ENCODE results near the gene SLC9A9.
A peak's percentile ranks its signal among the peaks of the same experiment; 100 is the strongest.
"Not testable (repeated sequence)": the region's sequence is repeated elsewhere in the genome, so short reads cannot be mapped to it uniquely, and the experiment has no call there.

The SLC9A9 gene

DNA sequence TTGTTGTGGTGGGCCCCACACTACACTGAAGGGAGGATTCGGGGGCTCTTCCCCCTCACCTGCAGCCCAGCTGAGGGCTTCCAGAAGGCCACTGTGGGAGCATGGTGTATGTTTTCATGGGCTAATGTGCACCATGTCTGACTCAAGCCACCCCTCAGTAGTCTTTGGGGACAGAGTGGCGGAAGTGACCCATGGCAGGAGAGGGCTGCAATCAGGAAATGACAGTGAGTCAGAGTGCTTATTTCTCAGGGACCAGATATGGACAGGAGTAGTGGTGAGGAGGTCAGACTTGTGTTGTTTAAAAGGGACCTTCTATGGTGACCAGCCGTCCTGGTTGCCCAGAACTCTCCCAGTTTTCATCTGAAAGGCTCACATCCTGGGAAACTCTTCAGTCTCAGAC lies 32.8 kb upstream of the SLC9A9 start:
- H3K36me3 ChIP-seq, result no peaks in the 10 kb centered on the region
- H3K9me3 ChIP-seq (replicated peaks in 1 of 11), result 0 out of 22 replicates have a peak, but pooled peaks cover 0 to 7% (median 0%) of the 10 kb centered on the region in 11 experiments
- H3K9ac ChIP-seq, result no peak overlapping the region
- no peak overlapping the region for H3K4me3 ChIP-seq
- no peaks in the 10 kb centered on the region for H4K20me1 ChIP-seq
- no peaks in the 10 kb centered on the region for H3K27me3 ChIP-seq
- H3K27ac ChIP-seq, result no peak overlapping the region; a peak in 1 of 22 replicates
- peak overlapping the region in 3 of 11 experiments; percentile 45 to 60 (median 50); a peak in 6 of 22 replicates for H3K4me2 ChIP-seq
- no peak for TF ChIP-seq Cebpa-rat (IDR thresholded peaks at IDR 0.05)
- peaks cover 5 to 22% (median 8%) of the 10 kb centered on the region in 10 experiments for H3K4me1 ChIP-seq

DNA sequence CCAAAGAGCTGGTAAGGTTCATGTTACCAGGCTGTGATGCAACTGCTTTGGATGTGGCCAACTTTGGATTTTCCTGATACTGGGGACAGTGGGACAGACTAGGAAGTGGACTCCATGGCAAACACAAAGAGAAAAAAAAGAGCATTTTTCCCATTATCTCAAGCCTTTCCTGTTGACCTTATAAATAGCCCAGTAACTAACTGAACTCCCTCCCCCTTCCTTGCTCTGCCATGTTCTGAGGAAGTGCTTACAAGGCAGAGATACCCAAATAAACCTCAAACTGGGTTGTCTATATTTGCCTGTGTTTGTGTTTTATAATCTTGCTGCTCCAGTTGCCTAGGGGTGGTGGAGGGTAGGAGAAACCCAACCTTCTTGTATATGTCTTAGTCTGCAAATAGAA lies 27.3 kb upstream of the SLC9A9 start:
- Histone ChIP-seq H3K4me3 (peak overlapping the region in 1 of 10 experiments; percentile 6; a peak in 2 of 20 replicates), H3K27me3 (no peaks in the 10 kb centered on the region), H3K36me3 (no peaks in the 10 kb centered on the region), H4K20me1 (no peaks in the 10 kb centered on the region), H3K4me1 (peaks cover 16 to 39% (median 21%) of the 10 kb centered on the region in 10 experiments), H3K4me2 (peak overlapping the region; percentile 43 to 83 (median 71)), H3K27ac (peak overlapping the region in 6 of 11 experiments; percentile 2 to 60 (median 10); a peak in 6 of 22 replicates), H3K9me3 (replicated peaks in 1 of 11) (no peaks in the 10 kb centered on the region), H3K9ac (peak overlapping the region in 1 of 11 experiments; percentile 2; a peak in 1 of 22 replicates)
- TF ChIP-seq Cebpa-rat (IDR thresholded peaks at IDR 0.05), result 0 out of 22 replicates have a peak, but pooled peaks of 1 of the 11 experiments have one; percentile 12

DNA sequence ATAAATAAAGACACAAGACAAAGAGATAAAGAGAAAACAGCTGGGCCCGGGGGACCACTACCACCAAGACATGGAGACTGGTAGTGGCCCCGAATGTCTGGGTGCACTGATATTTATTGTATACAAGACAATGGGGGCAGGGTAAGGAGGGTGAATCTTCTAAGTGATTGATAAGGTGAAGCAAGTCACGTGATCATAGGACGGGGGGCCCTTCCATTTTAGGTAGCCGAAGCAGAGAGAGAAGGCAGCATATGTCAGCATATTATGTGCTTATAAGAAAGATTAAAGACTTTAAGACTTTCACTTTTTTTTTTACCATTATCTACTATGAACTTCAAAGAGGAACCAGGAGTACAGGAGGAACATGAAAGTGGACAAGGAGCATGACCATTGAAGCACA lies 25.3 kb upstream of the SLC9A9 start:
- not testable (repeated sequence) for H3K9me3 ChIP-seq (replicated peaks in 1 of 11); H3K9ac ChIP-seq; H3K27ac ChIP-seq; H4K20me1 ChIP-seq; H3K27me3 ChIP-seq; H3K36me3 ChIP-seq; H3K4me3 ChIP-seq
- peak overlapping the region in 3 of 11 experiments; percentile 5 to 66 (median 49); a peak in 5 of 22 replicates for H3K4me2 ChIP-seq
- H3K4me1 ChIP-seq, result peaks cover 16 to 39% (median 21%) of the 10 kb centered on the region in 10 experiments

DNA sequence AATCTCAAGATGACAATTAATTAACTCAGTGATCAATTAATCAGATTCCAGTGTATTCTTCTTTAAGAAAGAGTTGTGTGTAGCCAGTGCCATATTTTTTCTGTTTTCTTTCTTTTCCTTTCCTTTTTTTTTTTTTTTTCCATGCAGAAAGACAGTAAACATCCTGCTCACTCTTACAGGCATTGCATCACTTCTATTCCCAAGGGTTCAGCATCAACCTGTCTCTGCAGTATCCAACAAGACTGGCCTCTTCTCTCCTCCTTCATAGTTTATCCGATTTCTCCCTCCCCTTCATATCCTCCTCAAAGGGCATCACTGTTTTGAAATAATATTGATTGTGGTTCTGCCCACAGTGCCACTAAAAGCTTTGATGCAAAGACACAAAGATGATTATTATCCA lies 17.0 kb upstream of the SLC9A9 start:
- H4K20me1 ChIP-seq, result no peaks in the 10 kb centered on the region
- H3K9ac ChIP-seq, result no peak overlapping the region
- H3K4me1 ChIP-seq, result peaks cover 4 to 29% (median 7%) of the 10 kb centered on the region in 10 experiments; a peak in 15 of 20 replicates
- peak overlapping the region in 2 of 11 experiments; percentile 2 to 30; a peak in 3 of 22 replicates for H3K4me2 ChIP-seq
- H3K9me3 ChIP-seq (replicated peaks in 1 of 11), result peaks cover 0 to 7% (median 0%) of the 10 kb centered on the region in 11 experiments; a peak in 3 of 22 replicates
- H3K36me3 ChIP-seq, result no peaks in the 10 kb centered on the region
- no peak for TF ChIP-seq Cebpa-rat (IDR thresholded peaks at IDR 0.05)
- H3K4me3 ChIP-seq, result no peak overlapping the region
- no peak overlapping the region for H3K27ac ChIP-seq
- H3K27me3 ChIP-seq, result no peaks in the 10 kb centered on the region

DNA sequence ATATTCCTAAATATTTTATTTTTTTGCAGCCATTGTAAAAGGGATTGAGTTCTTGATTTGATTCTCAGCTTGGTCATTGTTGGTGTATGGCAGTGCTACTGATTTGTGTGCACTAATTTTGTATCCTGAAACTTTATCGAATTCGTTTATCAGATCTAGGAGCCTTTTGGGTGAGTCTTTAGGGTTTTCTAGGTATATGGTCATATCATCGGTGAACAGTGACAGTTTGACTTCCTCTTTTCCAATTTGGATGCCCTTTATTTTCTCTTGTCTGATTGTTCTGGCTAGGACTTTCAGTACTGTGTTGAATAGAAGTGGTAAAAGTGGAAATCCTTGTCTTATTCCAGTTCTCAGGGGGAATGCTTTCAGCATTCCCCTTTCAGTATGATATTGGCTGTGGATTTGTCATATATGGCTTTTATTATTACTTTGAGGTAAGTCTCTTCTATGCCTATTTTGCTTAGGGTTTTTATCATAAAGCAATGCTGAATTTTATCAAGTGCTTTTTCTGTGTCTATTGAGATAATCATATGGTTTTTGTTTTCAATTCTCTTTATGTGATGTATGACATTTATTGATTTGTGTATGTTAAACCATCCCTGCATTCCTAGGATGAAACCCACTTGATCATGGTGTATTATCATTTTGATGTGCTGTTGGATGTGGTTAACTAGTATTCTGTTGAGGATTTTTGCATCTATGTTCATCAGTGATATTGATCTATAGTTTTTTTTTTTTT lies 11.4 kb upstream of the SLC9A9 start:
- Histone ChIP-seq H4K20me1 (no peaks in the 10 kb centered on the region), H3K27ac (no peak overlapping the region), H3K4me3 (no peak overlapping the region), H3K9ac (no peak overlapping the region), H3K4me1 (peaks cover 0 to 33% (median 0%) of the 10 kb centered on the region in 10 experiments; a peak in 6 of 20 replicates), H3K36me3 (no peaks in the 10 kb centered on the region), H3K4me2 (no peak overlapping the region), H3K27me3 (no peaks in the 10 kb centered on the region), H3K9me3 (replicated peaks in 1 of 11) (peaks cover 0 to 16% (median 0%) of the 10 kb centered on the region in 11 experiments; a peak in 8 of 22 replicates)
- no peak for TF ChIP-seq Cebpa-rat (IDR thresholded peaks at IDR 0.05)

DNA sequence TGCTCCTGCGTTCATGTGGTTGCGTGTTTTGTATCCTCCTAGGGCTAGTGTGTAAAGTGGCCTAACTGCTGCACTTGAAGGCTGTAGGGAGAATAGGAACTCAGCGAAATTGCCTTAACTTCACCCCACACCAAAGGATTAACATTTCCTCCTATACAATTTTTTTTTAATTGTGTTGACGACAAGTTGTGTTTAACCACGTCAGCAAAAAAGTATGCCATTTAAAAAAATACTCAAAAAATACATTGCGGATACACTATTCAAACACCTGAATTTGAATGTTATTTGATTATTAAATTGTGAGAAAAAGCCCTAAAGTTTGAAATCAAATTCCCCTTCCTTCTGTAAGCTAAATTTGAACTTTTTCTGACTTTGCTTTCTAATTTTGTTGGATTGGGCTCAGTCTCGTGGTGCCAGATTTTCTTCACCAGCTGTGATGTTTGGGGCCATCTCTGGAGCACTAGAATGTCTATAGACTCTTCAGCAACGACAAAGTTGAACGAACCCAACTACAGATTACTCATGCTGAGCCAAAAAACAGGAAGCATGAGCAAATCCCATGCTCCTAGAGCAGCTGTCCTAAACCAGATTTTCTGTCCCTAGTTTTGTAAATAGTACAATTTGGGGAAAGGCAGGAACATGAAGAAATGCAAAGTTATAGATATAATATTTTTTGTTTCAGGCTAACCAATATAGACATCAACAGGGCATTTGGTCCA lies 8.1 kb upstream of the SLC9A9 start:
- peak overlapping the region in 2 of 11 experiments; percentile 41 to 50; a peak in 4 of 22 replicates for H3K4me2 ChIP-seq
- no peaks in the 10 kb centered on the region for H3K27me3 ChIP-seq
- H4K20me1 ChIP-seq, result no peaks in the 10 kb centered on the region
- no peak overlapping the region for H3K9ac ChIP-seq
- no peak for TF ChIP-seq Cebpa-rat (IDR thresholded peaks at IDR 0.05)
- peaks cover 0 to 16% (median 0%) of the 10 kb centered on the region in 11 experiments; a peak in 8 of 22 replicates for H3K9me3 ChIP-seq (replicated peaks in 1 of 11)
- no peak overlapping the region for H3K27ac ChIP-seq
- no peaks in the 10 kb centered on the region for H3K36me3 ChIP-seq
- peaks cover 0 to 46% (median 0%) of the 10 kb centered on the region in 10 experiments; a peak in 6 of 20 replicates for H3K4me1 ChIP-seq
- H3K4me3 ChIP-seq, result no peak overlapping the region

DNA sequence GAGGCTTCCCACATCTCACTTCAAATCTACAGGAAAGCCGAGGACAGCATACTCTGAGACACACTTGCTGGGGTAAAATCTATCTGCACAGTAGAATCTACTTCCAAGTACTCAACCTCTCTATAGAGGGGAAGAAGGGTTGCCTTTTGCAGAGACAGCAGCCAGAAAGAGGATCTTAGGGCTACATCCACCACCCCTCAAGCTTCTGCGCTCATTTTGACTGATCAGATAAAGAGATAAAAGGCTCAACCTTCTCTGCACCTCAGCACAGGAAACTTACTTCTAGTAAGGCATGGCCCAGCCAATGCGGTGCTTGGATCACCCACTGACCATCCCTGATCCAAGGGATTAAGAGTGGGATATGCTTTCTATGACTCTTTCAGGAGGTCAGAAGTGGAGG lies 6.9 kb upstream of the SLC9A9 start:
- no peak overlapping the region for H3K27ac ChIP-seq
- no peaks in the 10 kb centered on the region for H4K20me1 ChIP-seq
- no peak for TF ChIP-seq Cebpa-rat (IDR thresholded peaks at IDR 0.05)
- no peaks in the 10 kb centered on the region for H3K36me3 ChIP-seq
- no peak overlapping the region for H3K9ac ChIP-seq
- peak overlapping the region in 3 of 11 experiments; percentile 3 to 50 (median 41); a peak in 5 of 22 replicates for H3K4me2 ChIP-seq
- H3K9me3 ChIP-seq (replicated peaks in 1 of 11), result peaks cover 0 to 8% (median 0%) of the 10 kb centered on the region in 11 experiments; a peak in 8 of 22 replicates
- H3K4me3 ChIP-seq, result no peak overlapping the region
- no peaks in the 10 kb centered on the region for H3K27me3 ChIP-seq
- peaks cover 0 to 51% (median 0%) of the 10 kb centered on the region in 10 experiments; a peak in 7 of 20 replicates for H3K4me1 ChIP-seq

DNA sequence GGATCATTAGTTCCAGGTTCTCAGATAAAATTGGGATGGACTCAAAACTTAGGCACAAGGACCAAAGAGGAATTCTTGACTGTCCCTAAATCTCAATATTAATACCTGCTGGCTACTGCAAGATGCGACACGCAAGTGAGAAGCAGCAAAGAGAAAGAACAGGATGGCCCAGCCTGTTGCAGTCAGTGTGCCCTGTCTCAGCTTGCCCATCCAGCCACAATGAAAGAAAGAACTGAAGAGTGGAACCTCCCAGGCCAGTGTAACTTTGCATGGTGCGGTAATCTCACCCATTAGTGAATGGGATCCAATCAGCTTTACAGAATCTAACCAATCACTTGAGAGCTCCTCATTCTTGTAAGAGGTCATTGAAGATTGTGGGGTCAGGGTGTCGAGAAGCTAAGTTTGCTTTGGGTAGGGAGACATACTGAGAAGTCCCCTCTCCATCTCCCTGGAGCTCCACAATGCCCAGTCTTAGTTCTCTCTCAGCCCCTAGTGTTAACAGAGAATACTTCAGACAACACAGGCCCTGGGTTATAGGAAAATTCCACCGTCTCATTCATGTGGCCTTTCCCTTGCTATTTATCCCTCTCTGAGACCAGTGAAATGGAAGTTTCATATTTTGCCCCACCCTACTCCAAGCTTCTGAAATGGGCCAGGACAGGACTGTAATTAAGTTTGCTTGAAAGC lies 3.2 kb upstream of the SLC9A9 start:
- TF ChIP-seq Cebpa-rat (IDR thresholded peaks at IDR 0.05), result no peak

More for the DNA sequence above, 3.2 kb upstream of the SLC9A9 start:
- Histone ChIP-seq H3K36me3 (no peaks in the 10 kb centered on the region), H3K4me3 (no peak overlapping the region), H3K27me3 (no peaks in the 10 kb centered on the region), H3K4me1 (peaks cover 4 to 69% (median 20%) of the 10 kb centered on the region in 10 experiments; a peak in 19 of 20 replicates), H3K27ac (peak overlapping the region in 4 of 11 experiments; percentile 4 to 78 (median 44); a peak in 6 of 22 replicates), H3K9ac (no peak overlapping the region), H3K4me2 (peak overlapping the region in 3 of 11 experiments; percentile 84 to 91 (median 88); a peak in 6 of 22 replicates), H4K20me1 (no peaks in the 10 kb centered on the region), H3K9me3 (replicated peaks in 1 of 11) (no peaks in the 10 kb centered on the region; a peak in 1 of 22 replicates)

Data from BLaER1 treated with 17β-estradiol and CSF1 and Interleukin-3, amounts not matched to agents 10 nM and 100 nM (cell line).